22Rv1 (cell line): ENCODE measurements around the gene ADAMTS10.
"Not testable (repeated sequence)": the region's sequence is repeated elsewhere in the genome, so short reads cannot be mapped to it uniquely, and the experiment has no call there.

Experiments
- H3K27ac ChIP-seq: fragments of 450-650 bp; 2 replicates; pipeline ENCODE4 v1.5.1; 2017
- CTCF ChIP-seq: fragments of 450-650 bp; IDR thresholded peaks from 2 replicates; pipeline ENCODE4 v1.5.1; 2017; ENCODE audit warnings: mild to moderate bottlenecking
- ZFX ChIP-seq: fragments of 450-650 bp; IDR thresholded peaks from 2 replicates; pipeline ENCODE4 v1.6.1; 2017; ENCODE audit warnings: antibody characterized with exemption, borderline replicate concordance

The ADAMTS10 gene

DNA sequence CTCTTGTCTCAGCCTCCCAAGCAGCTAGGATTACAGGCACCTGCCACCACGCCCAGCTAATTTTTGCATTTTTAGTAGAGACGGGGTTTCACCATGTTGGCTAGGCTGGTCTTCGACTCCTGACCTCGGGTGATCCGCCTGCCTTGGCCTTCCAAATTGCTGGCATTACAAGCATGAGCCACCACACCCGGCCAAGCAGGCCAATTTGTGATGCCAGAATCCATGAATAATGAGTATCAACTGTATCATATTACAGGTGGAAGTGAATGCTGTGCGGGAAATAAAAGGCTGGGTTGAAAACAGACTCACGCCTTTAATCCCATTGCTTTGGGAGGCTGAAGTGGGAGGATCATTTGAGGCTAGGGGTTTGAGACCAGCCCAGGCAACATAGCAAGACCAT is 16.3 kb upstream of the ADAMTS10 start:
- H3K27ac ChIP-seq: no peak overlapping the region
- TF ChIP-seq CTCF (no peak), ZFX (no peak)

DNA sequence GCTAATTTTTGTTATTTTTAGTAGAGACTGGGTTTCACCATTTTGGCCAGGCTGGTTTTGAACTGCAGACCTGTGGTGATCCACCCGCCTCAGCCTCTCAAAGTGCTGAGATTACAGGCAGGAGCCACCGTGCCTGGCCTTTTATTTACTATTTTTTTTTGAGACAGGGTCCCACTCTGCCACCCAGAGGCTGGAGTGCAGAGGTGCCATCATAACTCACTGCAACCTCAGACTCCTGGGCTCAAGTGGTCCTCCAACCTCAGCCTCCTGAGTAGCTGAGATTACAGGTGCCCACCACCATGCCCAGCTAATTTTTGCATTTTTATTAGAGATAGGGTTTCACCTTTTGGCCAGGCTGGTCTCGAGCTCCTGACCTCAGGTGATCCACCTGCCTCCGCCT is 12.4 kb upstream of the ADAMTS10 start:
- 0 out of 2 replicates have a peak, but pooled peaks have one; percentile 24 for TF ChIP-seq CTCF

DNA sequence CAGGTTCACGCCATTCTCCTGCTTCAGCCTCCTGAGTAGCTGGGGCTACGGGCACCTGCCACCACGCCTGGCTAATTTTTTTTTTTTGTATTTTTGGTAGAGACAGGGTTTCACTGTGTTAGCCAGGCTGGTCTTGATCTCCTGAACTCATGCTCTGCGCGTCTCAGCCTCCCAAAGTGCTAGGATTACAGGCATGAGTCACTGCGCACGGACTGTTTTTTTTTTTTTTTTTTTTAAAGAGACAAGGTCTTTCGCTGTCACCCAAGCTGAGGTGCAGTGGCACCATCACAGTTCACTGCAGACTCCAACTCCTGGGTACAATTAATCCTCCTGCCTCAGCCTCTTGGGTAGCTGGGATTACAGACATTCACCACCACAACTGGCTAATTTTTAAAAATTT is 8.2 kb upstream of the ADAMTS10 start:
- TF ChIP-seq CTCF (no peak), ZFX (no peak)
- H3K27ac ChIP-seq: no peak overlapping the region

More for the DNA sequence above, 12.4 kb upstream of the ADAMTS10 start:
- not testable (repeated sequence) for H3K27ac ChIP-seq

- TF ChIP-seq CTCF (no peak), ZFX (no peak)
- H3K27ac ChIP-seq: no peak overlapping the region
Observed at GRCh38 chr19:8617984-8618383, 7.5 kb upstream of the ADAMTS10 start.

DNA sequence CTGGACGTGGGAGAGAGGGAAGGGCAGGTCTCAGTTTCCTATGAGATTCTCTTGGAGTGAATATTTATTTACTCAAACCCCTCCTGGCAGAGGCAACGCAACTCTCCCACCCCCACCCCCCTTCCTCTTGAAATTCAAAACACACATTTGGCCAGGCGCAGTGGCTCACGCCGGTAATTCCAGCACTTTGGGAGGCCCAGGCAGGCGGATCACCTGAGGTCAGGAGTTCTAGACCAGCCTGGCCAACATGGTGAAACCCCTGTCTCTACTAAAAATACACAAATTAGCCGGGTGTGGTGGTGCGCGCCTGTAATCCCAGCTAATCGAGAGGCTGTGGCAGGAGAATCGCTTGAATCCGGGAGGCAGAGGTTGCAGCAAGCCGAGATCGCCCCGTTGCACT is 6.8 kb upstream of the ADAMTS10 start:
- not testable (repeated sequence) for H3K27ac ChIP-seq

GRCh38 chr19:8616861-8617260 is 6.3 kb upstream of the ADAMTS10 start:
- TF ChIP-seq ZFX: no peak
- TF ChIP-seq CTCF: no peak
- H3K27ac ChIP-seq: no peak overlapping the region

GRCh38 chr19:8615813-8616596 is 5.5 kb upstream of the ADAMTS10 start:
- no peak overlapping the region for H3K27ac ChIP-seq
- TF ChIP-seq CTCF (peak; percentile 87), ZFX (no peak)

DNA sequence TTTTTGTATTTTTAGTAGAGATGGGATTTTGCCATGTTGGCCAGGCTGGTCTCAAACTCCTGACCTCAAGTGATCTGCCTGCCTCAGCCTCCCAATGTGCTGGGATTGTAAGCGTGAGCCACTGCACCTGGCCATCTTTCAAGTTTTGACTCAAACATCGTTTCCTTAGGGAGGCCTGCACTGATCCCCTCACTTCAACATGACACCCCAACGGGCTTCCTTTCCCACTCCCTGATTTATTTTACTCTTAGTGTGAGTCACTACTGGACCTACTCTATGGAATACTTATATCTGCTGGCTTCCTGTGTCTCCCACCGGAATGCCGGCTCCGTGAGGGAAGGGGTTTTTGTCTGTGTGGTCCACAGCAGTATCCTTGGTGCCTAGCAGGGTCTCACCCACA is 4.5 kb upstream of the ADAMTS10 start:
- TF ChIP-seq ZFX: no peak
- no peak for TF ChIP-seq CTCF
- H3K27ac ChIP-seq: no peak overlapping the region
